OCI-M2 (cell line): ENCODE results near the gene KCTD17.

Experiments used
- DNase-seq: peaks from one replicate; lab custom pipeline; 2025; ENCODE audit not compliant: unreplicated experiment; lab: John Stamatoyannopoulos, UW

KCTD17 gene

GRCh38 chr22:37020192-37020479 is 31.4 kb upstream of the KCTD17 start:
- no peak for DNase-seq

GRCh38 chr22:37021041-37021440 is 30.5 kb upstream of the KCTD17 start:
- DNase-seq: no peak

- DNase-seq: no peak
These were observed 29.6 kb upstream of the KCTD17 start for GRCh38 chr22:37021710-37022482.

- no peak for DNase-seq
These were observed 28.8 kb upstream of the KCTD17 start for GRCh38 chr22:37022483-37023337.

GRCh38 chr22:37023743-37024338 is 27.7 kb upstream of the KCTD17 start:
- no peak for DNase-seq

GRCh38 chr22:37024339-37025157 is 27.0 kb upstream of the KCTD17 start:
- no peak for DNase-seq

GRCh38 chr22:37025500-37026070 is 26.0 kb upstream of the KCTD17 start:
- no peak for DNase-seq

- DNase-seq: no peak
These were observed 25.2 kb upstream of the KCTD17 start for GRCh38 chr22:37026325-37026724.

- no peak for DNase-seq
These were observed 24.0 kb upstream of the KCTD17 start for GRCh38 chr22:37027556-37027955.

- no peak for DNase-seq
These were observed 22.6 kb upstream of the KCTD17 start for GRCh38 chr22:37028692-37029674.

GRCh38 chr22:37030560-37031281 is 20.8 kb upstream of the KCTD17 start:
- no peak for DNase-seq

GRCh38 chr22:37032134-37032534 is 19.4 kb upstream of the KCTD17 start:
- no peak for DNase-seq

GRCh38 chr22:37032535-37033460 is 18.7 kb upstream of the KCTD17 start:
- DNase-seq: no peak

- no peak for DNase-seq
These were observed 17.7 kb upstream of the KCTD17 start for GRCh38 chr22:37033605-37034430.

- no peak for DNase-seq
These were observed 14.7 kb upstream of the KCTD17 start for GRCh38 chr22:37036655-37037377.

- DNase-seq: no peak
These were observed 13.9 kb upstream of the KCTD17 start for GRCh38 chr22:37037669-37038068.
